Subcutaneous adipose tissue (tissue), 4 donors: ENCODE results near the gene ZNF710. TPM values are rescaled to one million over a fixed set of nuclear protein-coding genes. Genes with fewer than 3 reads are reported as not detected.

Experiments
- CTCF ChIP-seq: fragments of 450-650 bp; IDR thresholded peaks from one replicate; pipeline ENCODE4 v1.5.1; 2016; ENCODE audit warnings: low read depth, mild to moderate bottlenecking, control low read depth, antibody characterized with exemption, moderate library complexity
- total RNA-seq, 4 donors: library from RNA; depleted of rRNA; stranded (reverse); fragments of >200 nt; gene quantifications; one replicate each; pipeline ENCODE4 v1.1.0, GENCODE V29; 2016

The ZNF710 gene
- total RNA-seq, 4 donors from 2014 or later, result 5.4 to 8.3 (median 6.1) TPM

- no peak for TF ChIP-seq CTCF
Measured at GRCh38 chr15:90058775-90059174, 57.7 kb downstream of the ZNF710 start.

- TF ChIP-seq CTCF, result no peak
Measured at GRCh38 chr15:90059208-90059985, 58.3 kb downstream of the ZNF710 start.

- TF ChIP-seq CTCF, result no peak
Measured at GRCh38 chr15:90060797-90061196, 59.7 kb downstream of the ZNF710 start.

GRCh38 chr15:90062023-90062442 is 60.9 kb downstream of the ZNF710 start:
- TF ChIP-seq CTCF, result no peak

- TF ChIP-seq CTCF, result no peak
Measured at GRCh38 chr15:90062462-90062932, 61.4 kb downstream of the ZNF710 start.

GRCh38 chr15:90062973-90063769 is 62.0 kb downstream of the ZNF710 start:
- TF ChIP-seq CTCF, result no peak

GRCh38 chr15:90063770-90064247 is 62.7 kb downstream of the ZNF710 start:
- no peak for TF ChIP-seq CTCF
